HepG2 (cell line): ENCODE data around the gene FBXW5. TPM values are rescaled to one million over a fixed set of nuclear protein-coding genes. Genes with fewer than 3 reads are reported as not detected.

Experiments used
- ATAC-seq: fragments of 200-7000 bp; cut with Tn5 transposase; 3 replicates; pipeline ENCODE4 v1.9.1; 2020; ENCODE audit warnings: mild to moderate bottlenecking, moderate library complexity
- BruUV-seq: library from RNA; stranded (reverse); fragments of 400-500 nt; replicated peaks from 2 replicates; lab custom pipeline; 2021; lab: Mats Ljungman, UMichigan
- CTCF ChIA-PET: fragments of 300-600 bp; formaldehyde crosslinking; extraction: SDS; loops from one replicate; lab custom pipeline; 2021; ENCODE audit warnings: low total read pairs, inconsistent platforms, low intra/inter-chr PET ratio; lab: Yijun Ruan, JAX
- POLR2A ChIA-PET: fragments of 350-600 bp; sonication (Branson Sonifier 250); formaldehyde crosslinking; loops from one replicate; lab custom pipeline; 2020; ENCODE audit warnings: antibody characterized with exemption, inconsistent platforms; lab: Yijun Ruan, JAX
- DNase-seq: peaks from one replicate; pipeline ENCODE4 v3.0.0-alpha.2; 2015; ENCODE audit warnings: low spot score
- FAIRE-seq: peaks from 3 replicates; lab custom pipeline; 2011; peaks lifted over from hg19 to GRCh38; lab: Jason Lieb, UNC
- H2AFZ ChIP-seq: one replicate; pipeline ENCODE4 v1.6.1; 2011; ENCODE audit warnings: low read length, inconsistent platforms
- H3K27ac ChIP-seq: fragments of 300-600 bp; 3 replicates; pipeline ENCODE4 v1.8.0; 2011; ENCODE audit warnings: mixed run types, mild to moderate bottlenecking, mixed read lengths, low read length, inconsistent platforms; ENCODE audit not compliant: insufficient read depth; ENCODE audit errors: extremely low read length
- H3K27me3 ChIP-seq, 2 experiments: fragments of 200-600 bp in 1 of 2; 2 replicates in 1 of 2; 3 replicates in 1 of 2; pipeline versions ENCODE4 v1.6.0 to v1.8.0; 2011; ENCODE audit warnings: low read length in 2 of 2, mild to moderate bottlenecking in 2 of 2, moderate library complexity in 2 of 2, inconsistent platforms in 1 of 2; ENCODE audit not compliant: insufficient read depth in 2 of 2, control insufficient read depth in 1 of 2
- H3K36me3 ChIP-seq, 2 experiments: fragments of 200-600 bp in 1 of 2; replicated peaks in 1 of 2; 2 replicates in 1 of 2; 3 replicates in 1 of 2; pipeline versions ENCODE4 v1.5.1 to v1.8.0; 2011; ENCODE audit warnings: low read length in 2 of 2, inconsistent platforms in 1 of 2; ENCODE audit not compliant: insufficient read depth in 2 of 2, control insufficient read depth in 1 of 2
- H3K4me1 ChIP-seq: 2 replicates; pipeline ENCODE4 v1.5.1; 2012; ENCODE audit warnings: low read length, inconsistent platforms; ENCODE audit not compliant: insufficient read depth
- H3K4me2 ChIP-seq: 2 replicates; pipeline ENCODE4 v1.6.0; 2011; ENCODE audit warnings: low read depth, low read length, inconsistent platforms
- H3K4me3 ChIP-seq, 3 experiments: fragments of 200-600 bp in 1 of 3; sonication (generic), shearing (Covaris generic) in 1 of 3; replicated peaks in 1 of 3; 2 replicates each; pipeline ENCODE4 v1.5.1; 2011 to 2016; ENCODE audit warnings: low read length in 3 of 3, inconsistent platforms in 2 of 3, low read depth in 2 of 3, mild to moderate bottlenecking in 2 of 3, control low read depth in 1 of 3, mixed read lengths in 1 of 3; ENCODE audit not compliant: insufficient read depth in 1 of 3
- H3K79me2 ChIP-seq: one replicate; pipeline ENCODE4 v1.6.1; 2011; ENCODE audit warnings: low read length, inconsistent platforms; ENCODE audit not compliant: insufficient read depth
- H3K9ac ChIP-seq: 2 replicates; pipeline ENCODE4 v1.6.0; 2011; ENCODE audit warnings: mild to moderate bottlenecking, low read depth, low read length, inconsistent platforms; ENCODE audit not compliant: insufficient read depth
- H3K9me3 ChIP-seq: 2 replicates; pipeline ENCODE4 v1.5.1; 2012; ENCODE audit warnings: mild to moderate bottlenecking, low read length
- H4K20me1 ChIP-seq: 2 replicates; pipeline ENCODE4 v1.6.0; 2011; ENCODE audit warnings: inconsistent platforms, mild to moderate bottlenecking, low read length, moderate library complexity; ENCODE audit not compliant: insufficient read depth
- HDAC2 ChIP-seq: sonication (generic); formaldehyde crosslinking; IDR thresholded peaks from 2 replicates; pipeline ENCODE4 v1.4.0; 2020; ENCODE audit warnings: missing genetic modification reagents
- HOXA3 ChIP-seq: sonication (generic); formaldehyde crosslinking; IDR thresholded peaks from 2 replicates; pipeline ENCODE4 v1.5.0; 2020; ENCODE audit warnings: missing genetic modification reagents
- KLF16 ChIP-seq, 2 experiments: sonication (generic) in 1 of 2; formaldehyde crosslinking in 1 of 2; IDR thresholded peaks; 2 replicates each; pipeline versions ENCODE4 v1.6.1 to v1.8.0; 2016 to 2023; ENCODE audit warnings: missing genetic modification reagents in 2 of 2, missing compliant biosample characterization in 1 of 2
- NFAT5 ChIP-seq: sonication (generic); formaldehyde crosslinking; IDR thresholded peaks from 2 replicates; pipeline ENCODE4 v1.4.0; 2020; ENCODE audit warnings: missing genetic modification reagents
- NR1H2 ChIP-seq: sonication (generic); formaldehyde crosslinking; IDR thresholded peaks from 2 replicates; pipeline ENCODE4 v1.8.1; 2022; ENCODE audit warnings: low read depth, missing genetic modification reagents, borderline replicate concordance
- RBM22 ChIP-seq: fragments of 200-400 bp; formaldehyde crosslinking; optimal IDR thresholded peaks from 2 replicates; pipeline ENCODE3; 2017; ENCODE audit warnings: mild to moderate bottlenecking, low read length, moderate library complexity
- SMAD9 ChIP-seq: sonication (generic); formaldehyde crosslinking; IDR thresholded peaks from 2 replicates; pipeline ENCODE4 v1.5.1; 2020; ENCODE audit warnings: mild to moderate bottlenecking, missing genetic modification reagents
- U2AF1 ChIP-seq: fragments of 200-400 bp; formaldehyde crosslinking; optimal IDR thresholded peaks from 2 replicates; pipeline ENCODE3; 2017; ENCODE audit warnings: mild to moderate bottlenecking, low read depth, low read length
- ZNF260 ChIP-seq: sonication (generic); formaldehyde crosslinking; IDR thresholded peaks from 2 replicates; pipeline ENCODE4 v1.4.0; 2020; ENCODE audit warnings: missing genetic modification reagents, low read depth, mild to moderate bottlenecking, borderline replicate concordance
- ZUFSP ChIP-seq: sonication (generic); formaldehyde crosslinking; IDR thresholded peaks from 2 replicates; pipeline ENCODE4 v1.9.0; 2021; ENCODE audit warnings: missing genetic modification reagents, mild to moderate bottlenecking, borderline replicate concordance
- WGBS: methylation state at CpG from one replicate; pipeline ENCODE4 v1.1.6; 2017; ENCODE audit warnings: low lambda C conversion rate; 5-methylcytosine and 5-hydroxymethylcytosine counted together
- in situ Hi-C: cut with HindIII; loops from 2 replicates; pipeline ENCODE4 v1.10.0; 2017; ENCODE audit warnings: low pct_unique_long_range_greater_than_20kb; ENCODE audit not compliant: extremely low pct_ligation_motif_present
- intact Hi-C: fragments of 100-400 bp; cut with micrococcal nuclease; formaldehyde crosslinking; loops from one replicate; pipeline ENCODE4 v1.10.0; 2022; ENCODE audit not compliant: unreplicated experiment
- polyA plus RNA-seq, 8 experiments: library from polyadenylated mRNA; depleted of rRNA in 3 of 8; stranded (reverse) in 7 of 8; unstranded in 1 of 8; fragments of >200 nt; fragmentation: Illumina TruSeq in 4 of 8; extraction: Trizol in 4 of 8; gene quantifications; 2 replicates each; pipeline versions ENCODE4 v1.2.1 to v1.2.3, GENCODE V29; 2011 to 2016; ENCODE audit warnings: low read depth in 4 of 8, missing spikeins in 1 of 8, mixed read lengths in 1 of 8; ENCODE audit not compliant: insufficient read depth in 1 of 8
- total RNA-seq, 5 experiments: library from RNA; depleted of rRNA; stranded (reverse); fragments of >200 nt; fragmentation: Illumina TruSeq; extraction: Trizol; gene quantifications; 2 replicates each; pipeline ENCODE4 v1.2.3, GENCODE V29; 2016; ENCODE audit warnings: low read depth in 1 of 5

FBXW5 gene
- total and polyA plus RNA-seq, 2 of the 13 experiments (the other 11 are each of a cell fraction or from before 2014, with no cell fraction given), result 52.0 to 60.4 TPM

GRCh38 chr9:136917902-136918301 lies 26.6 kb downstream of the FBXW5 start (continued):
- no peak for TF ChIP-seq KLF16 (CRISPR knock-in tag; IDR thresholded peaks at IDR 0.05)
- no peak for TF ChIP-seq ZNF260 (CRISPR knock-in tag)
- TF ChIP-seq HDAC2 (CRISPR knock-in tag), result no peak
- no peak for TF ChIP-seq U2AF1
- TF ChIP-seq HOXA3, result no peak

DNA sequence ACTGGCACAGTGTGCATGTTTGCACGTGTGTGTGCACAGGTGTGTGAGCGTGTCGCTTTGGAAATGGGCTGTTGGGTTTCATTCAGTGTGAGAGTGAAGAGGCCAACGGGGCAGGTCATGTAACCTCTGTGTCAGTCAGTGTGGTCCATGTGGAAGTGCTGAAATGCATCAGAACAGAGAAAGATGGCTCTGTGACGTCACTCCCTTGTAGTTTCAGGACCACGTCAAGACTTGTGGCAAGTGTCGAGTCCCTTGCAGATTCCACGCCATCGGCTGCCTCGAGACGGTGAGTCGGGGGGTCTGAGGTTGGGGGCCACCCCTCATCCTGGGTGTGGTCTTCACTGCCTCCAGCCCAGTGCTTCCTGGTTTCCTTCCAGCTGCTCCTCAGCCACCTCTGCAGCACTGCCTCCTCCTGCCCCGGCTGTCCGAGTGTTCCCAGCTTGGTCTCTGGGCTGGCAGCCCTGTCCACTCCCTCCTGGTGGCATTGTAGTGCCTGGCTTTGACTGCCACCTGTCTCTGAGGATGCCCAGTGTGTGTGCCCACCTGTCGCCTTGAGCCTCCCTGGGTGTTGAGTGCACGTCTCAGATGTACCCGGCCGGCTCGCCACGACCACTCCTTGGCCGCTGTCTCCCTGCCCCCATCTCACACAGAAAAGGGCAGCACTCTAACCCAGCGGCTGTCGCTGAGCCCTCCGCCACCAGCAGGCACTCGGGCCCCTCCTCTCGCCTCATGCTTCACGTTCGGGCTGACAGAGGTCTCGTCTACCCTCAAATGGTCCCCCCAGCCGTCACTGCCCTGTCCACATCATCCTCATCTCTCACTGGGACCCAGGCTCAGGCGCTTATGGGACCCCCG lies 28.0 kb downstream of the FBXW5 start:
- Histone ChIP-seq H3K4me1 (no peaks in the 10 kb centered on the region), H3K27me3 (no peaks in the 10 kb centered on the region), H3K79me2 (peaks cover 4% of the 10 kb centered on the region), H2AFZ (no peak overlapping the region), H4K20me1 (no peaks in the 10 kb centered on the region), H3K36me3 (peaks cover 34 to 63% of the 10 kb centered on the region in 2 experiments), H3K9ac (no peak overlapping the region), H3K9me3 (no peaks in the 10 kb centered on the region), H3K4me3 (no peak overlapping the region), H3K27ac (no peak overlapping the region), H3K4me2 (no peak overlapping the region)
- ATAC-seq, result no peak
- no peak for DNase-seq
- 96% methylated on average over 30 of the region's 32 CpGs for WGBS
- ChIA-PET POLR2A (no interaction called here), CTCF (no interaction called here)
- no peak for FAIRE-seq
- intact Hi-C loops (no loop called here), in situ Hi-C loops (no loop called here)
- BruUV-seq, result no TSS peak
- no peak for TF ChIP-seq NFAT5
- TF ChIP-seq RBM22, result peak; percentile 41
- no peak for TF ChIP-seq SMAD9
- TF ChIP-seq ZUFSP (CRISPR knock-in tag), result no peak
- TF ChIP-seq NR1H2 (CRISPR knock-in tag), result no peak
